D721Med (cell line): ENCODE data around the gene LY6G5B.

Experiments
- DNase-seq: peaks from one replicate; pipeline ENCODE4 v3.0.0; 2011; ENCODE audit warnings: low spot score; ENCODE audit not compliant: insufficient read length
- FAIRE-seq: peaks from 2 replicates; lab custom pipeline; 2011; peaks lifted over from hg19 to GRCh38; lab: Jason Lieb, UNC
- CTCF ChIP-seq: IDR thresholded peaks from 2 replicates; pipeline ENCODE4 v1.5.1; 2012; ENCODE audit warnings: mild to moderate bottlenecking, control low read depth; ENCODE audit not compliant: insufficient read depth; ENCODE audit errors: missing control alignments

Gene LY6G5B

DNA sequence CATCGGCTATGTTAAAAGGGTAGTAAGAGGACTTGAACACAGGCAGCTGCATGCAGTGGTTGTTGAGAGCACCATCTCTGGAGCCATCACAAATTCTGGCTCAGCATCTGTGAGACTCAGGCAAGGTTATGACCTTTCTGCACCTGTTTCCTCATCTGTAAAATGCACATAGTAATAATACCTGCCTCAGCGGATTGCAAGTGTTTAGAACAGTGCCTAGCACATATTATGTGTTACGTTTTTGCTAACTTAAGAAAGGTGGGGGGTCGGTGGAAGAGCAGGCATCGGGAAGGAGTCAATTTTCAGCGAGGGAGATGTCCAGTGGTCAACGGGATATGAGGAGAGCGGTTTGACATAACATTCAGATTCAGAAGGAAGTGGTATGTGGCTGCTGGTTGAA, 8.2 kb downstream of the LY6G5B start:
- FAIRE-seq (no peak), DNase-seq (no peak)
- TF ChIP-seq CTCF: no peak

GRCh38 chr6:31680226-31681134, 10.7 kb downstream of the LY6G5B start, which contains the start of gene LY6G5C:
LY6G5C (minus strand) TSS chr6:31681067; CDS start chr6:31680373, 694 bp downstream.
- TF ChIP-seq CTCF: peak; percentile 90
- FAIRE-seq (no peak), DNase-seq (peak; percentile 77)

GRCh38 chr6:31681135-31681671, 11.4 kb downstream of the LY6G5B start:
- DNase-seq: no peak
- FAIRE-seq: no peak
- no peak for TF ChIP-seq CTCF

GRCh38 chr6:31683591-31683990, 13.8 kb downstream of the LY6G5B start:
- no peak for FAIRE-seq
- TF ChIP-seq CTCF: no peak

GRCh38 chr6:31686483-31686882, 16.7 kb downstream of the LY6G5B start:
- FAIRE-seq (no peak), DNase-seq (no peak)
- TF ChIP-seq CTCF: no peak

More at GRCh38 chr6:31683591-31683990, 13.8 kb downstream of the LY6G5B start:
- DNase-seq: no peak

DNA sequence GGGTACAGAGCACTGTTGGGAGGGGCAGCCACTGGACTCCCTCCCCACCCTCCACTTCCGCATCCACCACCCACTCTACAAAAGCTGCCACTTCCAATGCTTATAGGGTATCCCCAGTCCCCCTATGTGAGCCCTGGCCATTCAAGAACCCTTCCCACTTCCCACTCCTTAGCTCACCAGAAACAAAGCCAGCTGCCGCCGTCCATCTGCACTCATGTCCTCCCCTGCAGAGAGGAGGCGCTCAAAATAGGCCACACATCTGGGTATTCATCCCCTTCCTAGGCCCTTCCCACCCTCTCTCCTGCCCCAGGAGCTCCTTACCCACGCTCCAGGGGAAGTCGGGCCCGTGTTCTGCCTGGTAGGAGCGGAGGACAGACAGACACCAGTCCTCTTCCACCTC, 17.5 kb downstream of the LY6G5B start:
- no peak for DNase-seq
- TF ChIP-seq CTCF: no peak
- no peak for FAIRE-seq
